Lung microvascular endothelial cell (primary cell): ENCODE results near the gene SYK. TPM values are rescaled to one million over a fixed set of nuclear protein-coding genes. Genes with fewer than 3 reads are reported as not detected.

Experiments
- DNase-seq, 2 donors: peaks; one replicate each; pipeline versions ENCODE4 v3.0.0 to v3.0.0-alpha.2; 2010; ENCODE audit warnings: low read depth in 2 of 2
- total RNA-seq: library from RNA; depleted of rRNA; stranded (reverse); fragments of >200 nt; gene quantifications from 2 replicates; pipeline ENCODE4 v1.2.1, GENCODE V29; 2014

SYK gene
- total RNA-seq, 1 donor from 2014 or later = not detected

DNA sequence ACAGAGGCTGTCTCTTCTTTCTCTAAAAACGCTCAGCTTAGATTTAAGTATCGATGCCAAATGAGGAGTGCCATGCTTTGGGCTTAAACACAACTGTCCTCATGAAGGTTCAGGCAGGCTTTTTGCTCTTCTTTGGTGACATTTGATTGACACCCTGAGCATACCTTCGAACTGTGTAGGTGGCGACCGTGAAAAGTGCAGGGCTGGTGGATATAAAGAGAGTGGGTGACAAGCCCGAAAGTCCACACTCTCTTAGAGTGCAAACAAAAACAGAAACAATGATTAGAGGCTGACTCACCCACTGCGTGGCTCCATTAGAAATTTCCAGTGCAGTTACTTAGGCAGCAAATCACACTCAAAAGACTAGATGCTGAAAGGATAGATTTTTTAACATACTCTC, 141.7 kb downstream of the SYK start:
- DNase-seq = no peak

DNA sequence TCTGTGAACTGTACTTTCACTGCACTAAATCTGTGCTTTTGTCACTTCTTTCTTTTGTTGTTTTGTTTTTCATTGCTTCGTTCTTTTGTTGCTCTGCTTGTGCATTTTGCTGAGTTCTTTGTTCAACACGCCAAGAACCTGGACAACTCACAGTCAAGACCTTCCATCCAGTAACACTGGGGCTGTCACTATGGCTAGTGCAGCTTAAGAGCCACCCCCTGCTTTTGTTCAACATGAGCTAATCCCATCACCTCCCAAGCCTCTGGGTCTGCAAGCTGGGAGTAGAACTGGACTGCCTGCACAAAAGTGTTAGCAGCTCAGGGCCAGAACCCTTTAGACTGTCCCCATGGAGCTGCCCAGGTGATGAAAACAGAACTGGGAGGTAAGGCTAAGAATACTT, 143.7 kb downstream of the SYK start:
- no peak for DNase-seq

DNA sequence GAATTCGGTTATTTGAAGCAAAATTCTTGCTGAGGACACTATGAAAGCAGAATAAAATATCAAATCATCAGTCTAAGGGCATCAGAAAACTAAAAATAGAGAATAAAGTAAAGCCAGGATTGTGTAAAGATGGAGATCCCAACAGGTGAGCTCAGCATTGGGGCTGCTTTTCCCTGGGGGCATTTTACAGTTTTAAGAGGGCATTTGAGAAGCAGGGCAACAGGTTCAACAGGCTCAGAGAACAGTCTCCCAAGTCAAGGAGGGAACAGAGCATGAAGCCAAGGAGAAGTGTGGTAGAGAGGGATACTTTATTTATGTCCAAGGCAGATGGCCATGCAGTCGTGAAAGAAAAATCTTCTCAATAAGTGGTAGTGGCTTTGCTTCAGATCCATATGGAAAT, 145.4 kb downstream of the SYK start:
- DNase-seq = no peak

Other genes starting within 250 kb of the SYK start
- 0.22 and 0.40 TPM in 2 replicates for gene DIRAS2, start 159.0 kb upstream of the SYK start, total RNA-seq